PC-3 (cell line): Measurements from ENCODE around the gene CFAP58. TPM values are rescaled to one million over a fixed set of nuclear protein-coding genes. Genes with fewer than 3 reads are reported as not detected.

Experiments used
- ATAC-seq: fragments of 200-7000 bp; cut with Tn5 transposase; 2 replicates; pipeline ENCODE4 v1.9.1; 2020; ENCODE audit warnings: mild to moderate bottlenecking, moderate library complexity
- BruUV-seq: library from RNA; stranded (reverse); fragments of 400-500 nt; replicated peaks from 2 replicates; lab custom pipeline; 2021; lab: Mats Ljungman, UMichigan
- CTCF ChIA-PET: fragments of 300-600 bp; sonication (Branson Sonifier 250); formaldehyde crosslinking; loops from one replicate; lab custom pipeline; 2022; ENCODE audit warnings: antibody characterized with exemption; lab: Charles Lee
- POLR2A ChIA-PET: fragments of 300-600 bp; sonication (Branson Sonifier 250); formaldehyde crosslinking; loops from one replicate; lab custom pipeline; 2022; ENCODE audit warnings: antibody characterized with exemption; ENCODE audit not compliant: unreplicated experiment; lab: Charles Lee
- DNase-seq: peaks from one replicate; pipeline ENCODE4 v3.0.0-alpha.2; 2015
- H2AFZ ChIP-seq: fragments of 300-600 bp; sonication (generic); 2 replicates; pipeline ENCODE4 v1.6.0; 2016; ENCODE audit warnings: antibody characterized with exemption, low read length
- H3F3A ChIP-seq: fragments of 300-600 bp; sonication (generic); one replicate; pipeline ENCODE4 v1.6.0; 2017; ENCODE audit warnings: antibody characterized with exemption, low read length, control low read depth, mild to moderate bottlenecking; ENCODE audit not compliant: unreplicated experiment
- H3K27ac ChIP-seq: fragments of 300-600 bp; sonication (generic); 2 replicates; pipeline ENCODE4 v1.5.1; 2016; ENCODE audit warnings: mild to moderate bottlenecking, low read length
- H3K27me3 ChIP-seq: fragments of 300-600 bp; sonication (generic); 2 replicates; pipeline ENCODE4 v1.6.1; 2016; ENCODE audit warnings: low read length, mixed read lengths
- H3K36me3 ChIP-seq: fragments of 300-600 bp; sonication (generic); 2 replicates; pipeline ENCODE4 v1.6.1; 2016; ENCODE audit warnings: low read depth, mixed run types, low read length, mixed read lengths
- H3K4me1 ChIP-seq: fragments of 300-600 bp; sonication (generic); 2 replicates; pipeline ENCODE4 v1.5.1; 2016; ENCODE audit warnings: low read length; ENCODE audit not compliant: insufficient read depth
- H3K4me2 ChIP-seq: fragments of 300-600 bp; sonication (generic); 2 replicates; pipeline ENCODE4 v1.6.0; 2016; ENCODE audit warnings: low read length
- H3K4me3 ChIP-seq: fragments of 300-600 bp; sonication (generic); 2 replicates; pipeline ENCODE4 v1.5.1; 2016; ENCODE audit warnings: mild to moderate bottlenecking, low read length, mixed read lengths
- H3K79me2 ChIP-seq: fragments of 300-600 bp; sonication (generic); 2 replicates; pipeline ENCODE4 v1.6.1; 2017; ENCODE audit warnings: low read length, mixed read lengths
- H3K9ac ChIP-seq: fragments of 300-600 bp; sonication (generic); 2 replicates; pipeline ENCODE4 v1.6.0; 2016; ENCODE audit warnings: mild to moderate bottlenecking, low read length
- H3K9me2 ChIP-seq: fragments of 300-600 bp; sonication (generic); replicated peaks from 2 replicates; pipeline ENCODE4 v1.6.1; 2016; ENCODE audit warnings: mixed run types, low read length, mixed read lengths
- H3K9me3 ChIP-seq: fragments of 300-600 bp; sonication (generic); 2 replicates; pipeline ENCODE4 v1.6.1; 2016; ENCODE audit warnings: low read length, mixed read lengths
- H4K20me1 ChIP-seq: fragments of 300-600 bp; sonication (generic); 2 replicates; pipeline ENCODE4 v1.6.1; 2016; ENCODE audit warnings: low read length, mixed read lengths
- EZH2 ChIP-seq: fragments of 300-600 bp; sonication (generic); IDR thresholded peaks from one replicate; pipeline ENCODE4 v1.6.1; 2017; ENCODE audit warnings: antibody characterized with exemption, mild to moderate bottlenecking, low read length; ENCODE audit not compliant: unreplicated experiment
- EZH2phosphoT487 ChIP-seq: fragments of 300-600 bp; sonication (generic); IDR thresholded peaks from 2 replicates; pipeline ENCODE4 v1.6.1; 2018; ENCODE audit warnings: mild to moderate bottlenecking, antibody characterized with exemption, low read length, borderline replicate concordance
- intact Hi-C: fragments of 100-400 bp; cut with micrococcal nuclease; formaldehyde crosslinking; loops from 2 replicates; pipeline ENCODE4 v1.9.0; 2023
- total RNA-seq: library from RNA; depleted of rRNA; stranded (reverse); fragments of >200 nt; gene quantifications from 2 replicates; pipeline ENCODE4 v1.2.3, GENCODE V29; 2014
- TF ChIP-seq, protein P1 (sequence below): fragments of 300-600 bp; sonication (generic); conservative IDR thresholded peaks from 2 replicates; pipeline ENCODE4 v1.5.1; 2017; ENCODE audit warnings: antibody characterized with exemption, low read depth, mild to moderate bottlenecking, low read length

Gene CFAP58
- total RNA-seq, 1 experiment from 2014 or later: 0.26 TPM

DNA sequence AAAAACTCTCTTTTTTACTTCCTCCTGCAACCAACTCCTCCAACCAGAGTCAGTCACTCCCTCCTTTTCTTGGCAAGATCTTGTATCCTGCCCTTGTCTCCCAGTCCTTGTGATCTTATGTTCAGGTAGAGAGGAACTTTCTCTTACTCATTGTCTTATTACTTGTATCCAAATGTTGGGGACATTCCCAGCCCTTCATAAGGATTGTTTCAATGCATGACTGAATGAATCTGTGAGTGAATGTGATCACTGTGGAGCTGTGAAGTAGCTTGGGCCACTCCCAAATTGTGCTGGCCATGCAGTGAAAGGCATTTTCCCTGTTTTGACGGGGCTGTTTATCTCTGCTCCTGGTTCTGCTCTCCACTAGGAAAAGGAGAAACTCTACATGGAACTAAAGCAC, 93.7 kb downstream of the CFAP58 start:
- H3F3A ChIP-seq: no peaks in the 10 kb centered on the region
- TF ChIP-seq EZH2 (no peak), EZH2phosphoT487 (no peak)
- TF ChIP-seq, protein P1, sequence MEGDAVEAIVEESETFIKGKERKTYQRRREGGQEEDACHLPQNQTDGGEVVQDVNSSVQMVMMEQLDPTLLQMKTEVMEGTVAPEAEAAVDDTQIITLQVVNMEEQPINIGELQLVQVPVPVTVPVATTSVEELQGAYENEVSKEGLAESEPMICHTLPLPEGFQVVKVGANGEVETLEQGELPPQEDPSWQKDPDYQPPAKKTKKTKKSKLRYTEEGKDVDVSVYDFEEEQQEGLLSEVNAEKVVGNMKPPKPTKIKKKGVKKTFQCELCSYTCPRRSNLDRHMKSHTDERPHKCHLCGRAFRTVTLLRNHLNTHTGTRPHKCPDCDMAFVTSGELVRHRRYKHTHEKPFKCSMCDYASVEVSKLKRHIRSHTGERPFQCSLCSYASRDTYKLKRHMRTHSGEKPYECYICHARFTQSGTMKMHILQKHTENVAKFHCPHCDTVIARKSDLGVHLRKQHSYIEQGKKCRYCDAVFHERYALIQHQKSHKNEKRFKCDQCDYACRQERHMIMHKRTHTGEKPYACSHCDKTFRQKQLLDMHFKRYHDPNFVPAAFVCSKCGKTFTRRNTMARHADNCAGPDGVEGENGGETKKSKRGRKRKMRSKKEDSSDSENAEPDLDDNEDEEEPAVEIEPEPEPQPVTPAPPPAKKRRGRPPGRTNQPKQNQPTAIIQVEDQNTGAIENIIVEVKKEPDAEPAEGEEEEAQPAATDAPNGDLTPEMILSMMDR: no peak
- DNase-seq (peak; percentile 8), ATAC-seq (no peak)
- no peak overlapping the region for H3K4me3 ChIP-seq
- intact Hi-C loops: no loop called here
- H3K4me1 ChIP-seq: no peaks in the 10 kb centered on the region
- H3K9me3 ChIP-seq: no peaks in the 10 kb centered on the region
- H4K20me1 ChIP-seq: no peaks in the 10 kb centered on the region
- no TSS peak for BruUV-seq
- ChIA-PET CTCF (no interaction called here), POLR2A (no interaction called here)
- H3K9me2 ChIP-seq: no peaks in the 10 kb centered on the region
- peaks cover 24% of the 10 kb centered on the region; the same call in 1 of the 2 replicates for H3K27me3 ChIP-seq
- no peaks in the 10 kb centered on the region for H3K79me2 ChIP-seq
- H2AFZ ChIP-seq: no peak overlapping the region
- H3K36me3 ChIP-seq: no peaks in the 10 kb centered on the region
- no peak overlapping the region for H3K27ac ChIP-seq
- no peak overlapping the region for H3K4me2 ChIP-seq
- H3K9ac ChIP-seq: no peak overlapping the region

DNA sequence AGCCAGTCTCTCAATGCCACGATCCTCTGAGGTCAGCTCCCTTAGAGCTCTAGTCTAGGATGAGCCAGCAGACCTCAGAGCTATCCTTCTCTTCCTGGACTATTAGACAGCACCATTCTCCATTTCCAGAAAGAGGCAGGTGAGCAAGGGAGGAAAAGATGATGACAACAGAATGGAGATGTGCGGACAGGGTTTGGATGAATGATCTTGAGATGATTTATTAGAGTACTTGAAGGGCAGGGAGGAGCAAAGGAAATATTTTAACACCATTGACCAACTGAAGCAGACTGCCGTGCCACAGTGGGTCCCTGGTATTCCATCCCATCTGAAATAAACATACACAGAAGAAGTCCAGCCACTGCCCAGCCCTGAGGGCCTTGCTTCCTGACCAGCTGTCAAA, 94.3 kb downstream of the CFAP58 start:
- H3K36me3 ChIP-seq: no peaks in the 10 kb centered on the region
- TF ChIP-seq EZH2phosphoT487 (no peak), EZH2 (no peak)
- TF ChIP-seq, protein P1: no peak
- H3K9ac ChIP-seq: no peak overlapping the region
- ChIA-PET CTCF (no interaction called here), POLR2A (no interaction called here)
- ATAC-seq (no peak), DNase-seq (no peak)
- no peaks in the 10 kb centered on the region for H3K9me2 ChIP-seq
- H4K20me1 ChIP-seq: no peaks in the 10 kb centered on the region
- no peaks in the 10 kb centered on the region for H3K9me3 ChIP-seq
- no peak overlapping the region for H3K27ac ChIP-seq
- no TSS peak for BruUV-seq
- no peak overlapping the region for H3K4me3 ChIP-seq
- H3K4me2 ChIP-seq: no peak overlapping the region
- no peaks in the 10 kb centered on the region for H3K79me2 ChIP-seq
- intact Hi-C loops: no loop called here
- no peaks in the 10 kb centered on the region for H3F3A ChIP-seq
- peaks cover 24% of the 10 kb centered on the region; the same call in 1 of the 2 replicates for H3K27me3 ChIP-seq
- H3K4me1 ChIP-seq: no peaks in the 10 kb centered on the region
- no peak overlapping the region for H2AFZ ChIP-seq

DNA sequence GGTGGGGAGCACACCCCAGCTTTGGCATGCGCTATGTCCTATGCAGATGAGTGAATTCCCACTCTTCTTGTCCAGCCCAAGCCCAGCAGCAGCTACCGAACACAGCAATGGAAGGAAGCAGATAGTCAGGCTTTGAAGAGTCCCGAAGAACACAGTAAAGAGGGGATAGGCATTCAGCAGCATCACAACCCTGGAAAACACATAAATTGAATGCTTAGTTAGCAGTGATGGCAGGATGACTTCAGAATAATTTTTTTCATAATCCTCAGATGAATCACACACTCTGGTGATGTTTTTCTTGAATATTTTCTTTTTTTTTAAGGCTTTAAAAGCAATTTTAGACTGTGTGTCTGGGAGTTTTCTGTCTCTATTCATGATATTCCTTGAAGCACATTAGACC, 95.8 kb downstream of the CFAP58 start:
- POLR2A ChIA-PET: no interaction called here
- TF ChIP-seq, protein P1: no peak
- TF ChIP-seq EZH2phosphoT487 (no peak), EZH2 (no peak)
- BruUV-seq: no TSS peak
- CTCF ChIA-PET: no interaction called here
- Histone ChIP-seq H3K9me2 (no peaks in the 10 kb centered on the region), H3K4me2 (no peak overlapping the region), H3K4me3 (no peak overlapping the region), H3K9ac (no peak overlapping the region), H2AFZ (no peak overlapping the region), H3K36me3 (no peaks in the 10 kb centered on the region), H4K20me1 (no peaks in the 10 kb centered on the region), H3K4me1 (no peaks in the 10 kb centered on the region), H3F3A (no peaks in the 10 kb centered on the region), H3K27me3 (peaks cover 24% of the 10 kb centered on the region; the same call in 1 of the 2 replicates), H3K9me3 (no peaks in the 10 kb centered on the region), H3K79me2 (no peaks in the 10 kb centered on the region), H3K27ac (no peak overlapping the region)
- DNase-seq (no peak), ATAC-seq (no peak)
- intact Hi-C loops: no loop called here
